ENCODE data around the gene TAF4B.

GRCh38 chr18:26417190-26417589, 190.9 kb downstream of the TAF4B start:
- TF ChIP-seq ARID4B (CRISPR knock-in tag; IDR thresholded peaks at IDR 0.05) (no peak), POLR2A (conservative IDR thresholded peaks at IDR 0.05) (no peak), ZKSCAN8 (CRISPR knock-in tag; IDR thresholded peaks at IDR 0.05) (no peak), SMC3 (conservative IDR thresholded peaks at IDR 0.05; ENCODE audit: insufficient read depth, low read depth, low read length) (no peak), CCAR2 (IDR thresholded peaks at IDR 0.05; ENCODE audit: low read depth, low read length) (no peak), ATF2 (CRISPR knock-in tag; IDR thresholded peaks at IDR 0.05) (no peak), TEAD4 (IDR thresholded peaks at IDR 0.05; ENCODE audit: low read length) (no peak), TEAD4 (CRISPR knock-in tag; IDR thresholded peaks at IDR 0.05; ENCODE audit: borderline replicate concordance) (no peak), DPF2 (IDR thresholded peaks at IDR 0.05) (no peak), SETDB1 (IDR thresholded peaks at IDR 0.05; ENCODE audit: low read length) (no peak), BRCA1 (IDR thresholded peaks at IDR 0.05) (no peak), BRCA1 (CRISPR knock-in tag; IDR thresholded peaks at IDR 0.05) (no peak), SRF (CRISPR knock-in tag; IDR thresholded peaks at IDR 0.05) (no peak)
- TF ChIP-seq, protein P1, sequence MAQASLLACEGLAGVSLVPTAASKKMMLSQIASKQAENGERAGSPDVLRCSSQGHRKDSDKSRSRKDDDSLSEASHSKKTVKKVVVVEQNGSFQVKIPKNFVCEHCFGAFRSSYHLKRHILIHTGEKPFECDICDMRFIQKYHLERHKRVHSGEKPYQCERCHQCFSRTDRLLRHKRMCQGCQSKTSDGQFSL (CRISPR knock-in tag; IDR thresholded peaks at IDR 0.05), result no peak
- TF ChIP-seq, protein P1 (tag; IDR thresholded peaks at IDR 0.05), result no peak
